WERI-Rb-1 (cell line): ENCODE measurements around the gene GLT6D1.

Source experiments
- DNase-seq: peaks from one replicate; pipeline ENCODE4 v3.0.0-alpha.2; 2020
- H3K27ac ChIP-seq: fragments of 250-450 bp; sonication (Bioruptor Pico); 2 replicates; pipeline ENCODE4 v1.5.1; 2020; ENCODE audit warnings: mild to moderate bottlenecking, moderate library complexity
- H3K27me3 ChIP-seq: fragments of 250-450 bp; sonication (Bioruptor Pico); 2 replicates; pipeline ENCODE4 v1.5.1; 2021; ENCODE audit warnings: mild to moderate bottlenecking, low read depth, moderate library complexity; ENCODE audit not compliant: insufficient read depth, severe bottlenecking
- H3K36me3 ChIP-seq: fragments of 250-450 bp; sonication (Bioruptor Pico); 2 replicates; pipeline ENCODE4 v1.5.1; 2020; ENCODE audit warnings: mild to moderate bottlenecking, moderate library complexity
- H3K4me3 ChIP-seq: 2 replicates; pipeline ENCODE4 v1.5.1; 2011; ENCODE audit warnings: low read depth, mild to moderate bottlenecking, control low read depth, low read length
- H3K9me3 ChIP-seq: fragments of 250-450 bp; sonication (Bioruptor Pico); 2 replicates; pipeline ENCODE4 v1.5.1; 2021; ENCODE audit warnings: mild to moderate bottlenecking, moderate library complexity; ENCODE audit not compliant: severe bottlenecking
- TF ChIP-seq, protein P1 (sequence below): IDR thresholded peaks from 2 replicates; pipeline ENCODE4 v1.5.1; 2011; ENCODE audit warnings: low read depth, mild to moderate bottlenecking, control low read depth, inconsistent platforms, low read length

The GLT6D1 gene

DNA sequence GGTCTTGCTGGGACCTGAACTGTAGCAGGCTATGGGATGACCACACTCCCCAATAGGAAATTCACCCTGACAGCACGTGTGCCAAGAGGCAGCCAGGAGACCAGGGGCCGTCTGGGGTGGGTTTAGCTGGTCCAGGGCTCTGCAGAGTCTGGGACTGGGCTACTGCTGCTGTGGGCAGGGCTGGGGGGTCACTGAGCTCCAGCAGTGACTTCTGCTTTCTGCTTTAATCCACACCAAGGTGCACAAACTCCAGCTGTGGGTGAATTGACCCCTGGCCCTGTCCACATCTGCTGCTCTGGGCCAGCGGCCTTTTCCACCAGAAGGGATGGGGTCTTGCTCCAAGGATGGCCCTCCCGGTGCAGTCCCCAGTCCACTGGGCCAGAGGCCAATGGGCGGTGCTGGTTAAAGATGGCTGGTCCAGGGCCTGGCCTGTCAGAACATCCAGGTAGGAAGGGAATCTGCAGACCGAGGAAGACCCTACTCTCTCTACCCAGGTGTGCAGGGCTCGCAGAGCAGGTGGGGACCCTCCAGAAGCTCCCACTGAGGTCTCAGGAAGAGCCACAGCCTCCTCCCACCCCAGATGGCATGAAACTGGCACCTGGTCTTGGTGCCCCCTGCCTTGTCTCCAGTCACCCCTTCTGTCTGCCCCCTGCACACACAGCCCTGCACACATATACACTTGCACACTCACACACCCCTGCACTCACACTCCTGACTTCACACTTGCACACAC is 28.0 kb downstream of the GLT6D1 start:
- no peaks in the 10 kb centered on the region for H3K27me3 ChIP-seq
- peaks cover 3% of the 10 kb centered on the region for H3K9me3 ChIP-seq
- DNase-seq, result no peak
- H3K4me3 ChIP-seq, result no peak overlapping the region
- no peaks in the 10 kb centered on the region for H3K36me3 ChIP-seq
- no peak overlapping the region for H3K27ac ChIP-seq
- TF ChIP-seq, protein P1, sequence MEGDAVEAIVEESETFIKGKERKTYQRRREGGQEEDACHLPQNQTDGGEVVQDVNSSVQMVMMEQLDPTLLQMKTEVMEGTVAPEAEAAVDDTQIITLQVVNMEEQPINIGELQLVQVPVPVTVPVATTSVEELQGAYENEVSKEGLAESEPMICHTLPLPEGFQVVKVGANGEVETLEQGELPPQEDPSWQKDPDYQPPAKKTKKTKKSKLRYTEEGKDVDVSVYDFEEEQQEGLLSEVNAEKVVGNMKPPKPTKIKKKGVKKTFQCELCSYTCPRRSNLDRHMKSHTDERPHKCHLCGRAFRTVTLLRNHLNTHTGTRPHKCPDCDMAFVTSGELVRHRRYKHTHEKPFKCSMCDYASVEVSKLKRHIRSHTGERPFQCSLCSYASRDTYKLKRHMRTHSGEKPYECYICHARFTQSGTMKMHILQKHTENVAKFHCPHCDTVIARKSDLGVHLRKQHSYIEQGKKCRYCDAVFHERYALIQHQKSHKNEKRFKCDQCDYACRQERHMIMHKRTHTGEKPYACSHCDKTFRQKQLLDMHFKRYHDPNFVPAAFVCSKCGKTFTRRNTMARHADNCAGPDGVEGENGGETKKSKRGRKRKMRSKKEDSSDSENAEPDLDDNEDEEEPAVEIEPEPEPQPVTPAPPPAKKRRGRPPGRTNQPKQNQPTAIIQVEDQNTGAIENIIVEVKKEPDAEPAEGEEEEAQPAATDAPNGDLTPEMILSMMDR, result no peak

- no peak for DNase-seq
- Histone ChIP-seq H3K27ac (no peak overlapping the region), H3K4me3 (no peak overlapping the region), H3K9me3 (peaks cover 3% of the 10 kb centered on the region), H3K36me3 (no peaks in the 10 kb centered on the region), H3K27me3 (no peaks in the 10 kb centered on the region)
- TF ChIP-seq, protein P1, result no peak
Observed at GRCh38 chr9:135610290-135611141, 28.8 kb downstream of the GLT6D1 start.

GRCh38 chr9:135609366-135609955 is 29.9 kb downstream of the GLT6D1 start:
- DNase-seq, result no peak

GRCh38 chr9:135608999-135609317 is 30.4 kb downstream of the GLT6D1 start:
- Histone ChIP-seq H3K9me3 (peaks cover 3% of the 10 kb centered on the region), H3K27ac (no peak overlapping the region), H3K27me3 (no peaks in the 10 kb centered on the region), H3K36me3 (no peaks in the 10 kb centered on the region), H3K4me3 (no peak overlapping the region)
- TF ChIP-seq, protein P1, result no peak
- no peak for DNase-seq

More at GRCh38 chr9:135609366-135609955, 29.9 kb downstream of the GLT6D1 start:
- Histone ChIP-seq H3K36me3 (no peaks in the 10 kb centered on the region), H3K4me3 (no peak overlapping the region), H3K27ac (no peak overlapping the region), H3K9me3 (peaks cover 3% of the 10 kb centered on the region), H3K27me3 (no peaks in the 10 kb centered on the region)
- TF ChIP-seq, protein P1, result no peak

- Histone ChIP-seq H3K27me3 (no peaks in the 10 kb centered on the region), H3K9me3 (peaks cover 3% of the 10 kb centered on the region), H3K36me3 (no peaks in the 10 kb centered on the region), H3K4me3 (no peak overlapping the region), H3K27ac (no peak overlapping the region)
- no peak for DNase-seq
- TF ChIP-seq, protein P1, result no peak
Observed at GRCh38 chr9:135608294-135608998, 30.9 kb downstream of the GLT6D1 start.
